ENCODE data around the gene SH3BP5.

SH3BP5 gene

GRCh38 chr3:15319575-15319974 lies 12.8 kb downstream of the SH3BP5 start:
- Histone ChIP-seq H3K4me1 (peaks cover 0 to 84% (median 63%) of the 10 kb centered on the region in 4 donors), H3K27ac (peak overlapping the region; percentile 73 to 80), H3K4me3 (no peak overlapping the region), H3K36me3 (no peaks in the 10 kb centered on the region), H3K9me3 (no peaks in the 10 kb centered on the region), H3K27me3 (no peaks in the 10 kb centered on the region)
- DNase-seq = peak; percentile 80 to 93
- TF ChIP-seq, protein P1, sequence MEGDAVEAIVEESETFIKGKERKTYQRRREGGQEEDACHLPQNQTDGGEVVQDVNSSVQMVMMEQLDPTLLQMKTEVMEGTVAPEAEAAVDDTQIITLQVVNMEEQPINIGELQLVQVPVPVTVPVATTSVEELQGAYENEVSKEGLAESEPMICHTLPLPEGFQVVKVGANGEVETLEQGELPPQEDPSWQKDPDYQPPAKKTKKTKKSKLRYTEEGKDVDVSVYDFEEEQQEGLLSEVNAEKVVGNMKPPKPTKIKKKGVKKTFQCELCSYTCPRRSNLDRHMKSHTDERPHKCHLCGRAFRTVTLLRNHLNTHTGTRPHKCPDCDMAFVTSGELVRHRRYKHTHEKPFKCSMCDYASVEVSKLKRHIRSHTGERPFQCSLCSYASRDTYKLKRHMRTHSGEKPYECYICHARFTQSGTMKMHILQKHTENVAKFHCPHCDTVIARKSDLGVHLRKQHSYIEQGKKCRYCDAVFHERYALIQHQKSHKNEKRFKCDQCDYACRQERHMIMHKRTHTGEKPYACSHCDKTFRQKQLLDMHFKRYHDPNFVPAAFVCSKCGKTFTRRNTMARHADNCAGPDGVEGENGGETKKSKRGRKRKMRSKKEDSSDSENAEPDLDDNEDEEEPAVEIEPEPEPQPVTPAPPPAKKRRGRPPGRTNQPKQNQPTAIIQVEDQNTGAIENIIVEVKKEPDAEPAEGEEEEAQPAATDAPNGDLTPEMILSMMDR (IDR thresholded peaks at IDR 0.05) = no peak
- intact Hi-C loops (cut with DNase I; ENCODE audit: low total_unique reads) = no loop called here

- intact Hi-C loops (cut with DNase I; ENCODE audit: low total_unique reads) = no loop called here
- no peaks in the 10 kb centered on the region for H3K9me3 ChIP-seq
- peak overlapping the region; percentile 73 to 80 for H3K27ac ChIP-seq
- H3K4me1 ChIP-seq = peaks cover 0 to 84% (median 63%) of the 10 kb centered on the region in 4 donors
- H3K36me3 ChIP-seq = no peaks in the 10 kb centered on the region
- no peak for DNase-seq
- H3K4me3 ChIP-seq = no peak overlapping the region
- TF ChIP-seq, protein P1 (IDR thresholded peaks at IDR 0.05) = no peak
- H3K27me3 ChIP-seq = no peaks in the 10 kb centered on the region
Observed at GRCh38 chr3:15319136-15319535, 13.2 kb downstream of the SH3BP5 start.

GRCh38 chr3:15318661-15319060 lies 13.7 kb downstream of the SH3BP5 start:
- Histone ChIP-seq H3K36me3 (no peaks in the 10 kb centered on the region), H3K4me1 (peaks cover 0 to 84% (median 62%) of the 10 kb centered on the region in 4 donors), H3K9me3 (no peaks in the 10 kb centered on the region), H3K4me3 (no peak overlapping the region), H3K27me3 (no peaks in the 10 kb centered on the region), H3K27ac (peak overlapping the region; percentile 73 to 80)
- intact Hi-C loops (cut with DNase I; ENCODE audit: low total_unique reads) = no loop called here
- DNase-seq = no peak
- TF ChIP-seq, protein P1 (IDR thresholded peaks at IDR 0.05) = no peak

- Histone ChIP-seq H3K27me3 (no peaks in the 10 kb centered on the region), H3K9me3 (no peaks in the 10 kb centered on the region), H3K36me3 (no peaks in the 10 kb centered on the region), H3K4me3 (no peak overlapping the region), H3K27ac (peak overlapping the region; percentile 73 to 80), H3K4me1 (peaks cover 0 to 84% (median 62%) of the 10 kb centered on the region in 4 donors)
- intact Hi-C loops (cut with DNase I; ENCODE audit: low total_unique reads) = no loop called here
- DNase-seq = peak; percentile 73 to 82
- TF ChIP-seq, protein P1 (IDR thresholded peaks at IDR 0.05) = no peak
Observed at GRCh38 chr3:15316998-15317435, 15.4 kb downstream of the SH3BP5 start.

GRCh38 chr3:15315003-15315402 lies 17.4 kb downstream of the SH3BP5 start:
- peak overlapping the region; percentile 73 to 80 for H3K27ac ChIP-seq
- DNase-seq = peak; percentile 66 to 86
- TF ChIP-seq, protein P1 (IDR thresholded peaks at IDR 0.05) = no peak
- H3K36me3 ChIP-seq = peaks cover 0 to 7% (median 0%) of the 10 kb centered on the region in 3 donors
- H3K27me3 ChIP-seq = no peaks in the 10 kb centered on the region
- peaks cover 0 to 78% (median 52%) of the 10 kb centered on the region in 4 donors for H3K4me1 ChIP-seq
- H3K9me3 ChIP-seq = no peaks in the 10 kb centered on the region
- no peak overlapping the region for H3K4me3 ChIP-seq
- intact Hi-C loops (cut with DNase I; ENCODE audit: low total_unique reads) = no loop called here

- DNase-seq = no peak
- no peaks in the 10 kb centered on the region for H3K9me3 ChIP-seq
- no peaks in the 10 kb centered on the region for H3K27me3 ChIP-seq
- H3K36me3 ChIP-seq = peaks cover 0 to 7% (median 0%) of the 10 kb centered on the region in 3 donors
- intact Hi-C loops (cut with DNase I; ENCODE audit: low total_unique reads) = no loop called here
- H3K4me1 ChIP-seq = peaks cover 0 to 78% (median 49%) of the 10 kb centered on the region in 4 donors
- TF ChIP-seq, protein P1 (IDR thresholded peaks at IDR 0.05) = no peak
- H3K4me3 ChIP-seq = no peak overlapping the region
- peak overlapping the region; percentile 73 to 80 for H3K27ac ChIP-seq
Observed at GRCh38 chr3:15314276-15314675, 18.1 kb downstream of the SH3BP5 start.
